Naive thymus-derived CD4-positive, alpha-beta T cell (primary cell): ENCODE measurements around the gene PTPN7. TPM values are rescaled to one million over a fixed set of nuclear protein-coding genes. Genes with fewer than 3 reads are reported as not detected.
A peak's percentile ranks its signal among the peaks of the same experiment; 100 is the strongest.

Source experiments
- ATAC-seq: fragments of 150-1000 bp; cut with Tn5 transposase; 2 replicates; pipeline ENCODE4 v1.10.0; 2021; ENCODE audit warnings: mild to moderate bottlenecking, moderate library complexity
- CTCF ChIA-PET: fragments of 350-600 bp; sonication (Branson Sonifier 250); formaldehyde crosslinking; loops from one replicate; lab custom pipeline; 2021; ENCODE audit warnings: antibody characterized with exemption; lab: Charles Lee
- POLR2A ChIA-PET: fragments of 350-600 bp; sonication (Branson Sonifier 250); formaldehyde crosslinking; loops from one replicate; lab custom pipeline; 2021; ENCODE audit warnings: antibody characterized with exemption, inconsistent platforms; lab: Charles Lee
- DNase-seq, 9 donors: peaks; one replicate each; pipeline versions ENCODE4 v3.0.0 to v3.0.0-alpha.2; 2020 to 2022; ENCODE audit warnings: mixed read lengths in 1 of 9
- H3K27ac ChIP-seq: one replicate; pipeline ENCODE4 v1.7.0; 2013; ENCODE audit warnings: mild to moderate bottlenecking, low read depth, low read length, moderate library complexity
- H3K27me3 ChIP-seq, 2 donors: one replicate each; pipeline ENCODE4 v1.7.0; 2013; ENCODE audit warnings: low read length in 2 of 2, mild to moderate bottlenecking in 2 of 2, moderate library complexity in 2 of 2; ENCODE audit not compliant: control insufficient read depth in 2 of 2, insufficient read depth in 2 of 2
- H3K36me3 ChIP-seq, 3 experiments: 1 replicate in 2 of 3; 2 replicates in 1 of 3; pipeline ENCODE4 v1.7.0; 2013; ENCODE audit warnings: low read length in 3 of 3, mild to moderate bottlenecking in 3 of 3, moderate library complexity in 1 of 3; ENCODE audit not compliant: insufficient read depth in 3 of 3, control insufficient read depth in 2 of 3
- H3K4me1 ChIP-seq, 2 donors: one replicate each; pipeline ENCODE4 v1.7.0; 2013; ENCODE audit warnings: low read length in 2 of 2, mild to moderate bottlenecking in 2 of 2, moderate library complexity in 1 of 2; ENCODE audit not compliant: control insufficient read depth in 2 of 2, insufficient read depth in 2 of 2
- H3K4me3 ChIP-seq: 2 replicates; pipeline ENCODE4 v1.7.0; 2013; ENCODE audit warnings: mild to moderate bottlenecking, low read length
- H3K9me3 ChIP-seq, 3 experiments: 1 replicate in 2 of 3; 2 replicates in 1 of 3; pipeline ENCODE4 v1.7.0; 2013; ENCODE audit warnings: low read length in 3 of 3; ENCODE audit not compliant: control insufficient read depth in 2 of 3
- H3K27ac Mint-ChIP-seq, 9 donors: one replicate each; pipeline ENCODE4 v1.8.0; 2020 to 2022; ENCODE audit warnings: mixed read lengths in 9 of 9, mild to moderate bottlenecking in 8 of 9, moderate library complexity in 5 of 9, inconsistent platforms in 2 of 9
- H3K27me3 Mint-ChIP-seq, 5 donors: one replicate each; pipeline ENCODE4 v1.8.0; 2021 to 2022; ENCODE audit warnings: mixed read lengths in 5 of 5, mild to moderate bottlenecking in 1 of 5
- H3K36me3 Mint-ChIP-seq, 5 donors: one replicate each; pipeline ENCODE4 v1.8.0; 2020 to 2022; ENCODE audit warnings: mixed read lengths in 5 of 5, mild to moderate bottlenecking in 3 of 5, inconsistent platforms in 1 of 5
- H3K4me1 Mint-ChIP-seq, 7 donors: one replicate each; pipeline ENCODE4 v1.8.0; 2020 to 2022; ENCODE audit warnings: mixed read lengths in 7 of 7, mild to moderate bottlenecking in 3 of 7, inconsistent platforms in 1 of 7
- H3K4me3 Mint-ChIP-seq, 10 donors: one replicate each; pipeline ENCODE4 v1.8.0; 2020 to 2022; ENCODE audit warnings: mild to moderate bottlenecking in 10 of 10, mixed read lengths in 10 of 10, moderate library complexity in 6 of 10, inconsistent platforms in 2 of 10
- H3K9me3 Mint-ChIP-seq, 11 donors: one replicate each; pipeline ENCODE4 v1.8.0; 2020 to 2022; ENCODE audit warnings: mixed read lengths in 11 of 11, mild to moderate bottlenecking in 4 of 11, inconsistent platforms in 1 of 11, moderate library complexity in 1 of 11
- intact Hi-C, 2 donors: fragments of 100-400 bp; cut with micrococcal nuclease; formaldehyde crosslinking; loops; one replicate each; pipeline ENCODE4 v1.15.1; 2023
- polyA plus RNA-seq, 2 donors: library from polyadenylated mRNA; unstranded; fragments of 300-500 nt; fragmentation: Illumina TruSeq; gene quantifications; one replicate each; pipeline ENCODE4 v1.2.3, GENCODE V29; 2021
- total RNA-seq, 6 experiments: library from RNA in 5 of 6; stranded (reverse) in 5 of 6; gene quantifications; 1 replicate in 5 of 6; 2 replicates in 1 of 6; pipeline ENCODE4 v1.2.3 and lab custom pipeline; 2021 to 2026

The PTPN7 gene
- total and polyA plus RNA-seq, 7 experiments from 2014 or later = 40.4 to 258 (median 78.6) TPM

GRCh38 chr1:202154766-202155477, 5.5 kb downstream of the PTPN7 start:
- no peaks in the 10 kb centered on the region for H3K9me3 Mint-ChIP-seq
- H3K36me3 ChIP-seq = peaks cover 27 to 81% (median 45%) of the 10 kb centered on the region in 3 experiments
- no peaks in the 10 kb centered on the region for H3K9me3 ChIP-seq
- H3K27me3 ChIP-seq = no peaks in the 10 kb centered on the region
- ATAC-seq (peak; percentile 85), DNase-seq (peak in 5 of 9 donors; percentile 45 to 52 (median 48))
- peaks cover 28 to 58% (median 51%) of the 10 kb centered on the region in 7 donors for H3K4me1 Mint-ChIP-seq
- peaks cover 19 to 58% (median 25%) of the 10 kb centered on the region in 5 donors for H3K36me3 Mint-ChIP-seq
- ChIA-PET CTCF (interaction anchor here (0.6 to 2.7 kb wide), 14 partner anchors 8 to 1880 kb away, joined by 3 to 19 read pairs (median 5); partner anchors contain the start of gene LGR6), POLR2A (interaction anchor here (0.8 to 3.3 kb wide), 3 partner anchors 8 to 12 kb away, joined by 3 to 12 read pairs (median 6); no protein-coding TSS in a partner anchor)
- peak overlapping the region; percentile 47 for H3K27ac ChIP-seq
- H3K4me1 ChIP-seq = peaks cover 29 to 35% of the 10 kb centered on the region in 2 donors
- peak overlapping the region in 2 of 10 donors; percentile 1 to 46 for H3K4me3 Mint-ChIP-seq
- H3K27me3 Mint-ChIP-seq = no peaks in the 10 kb centered on the region
- no peak overlapping the region for H3K4me3 ChIP-seq
- intact Hi-C loops = loop anchor here (1.0 to 5.0 kb wide), 6 partner anchors 9 to 732 kb away; partner anchors contain the start of genes ARL8A (in 1 of the 2) and RABIF (in 1 of the 2)
- H3K27ac Mint-ChIP-seq = peak overlapping the region; percentile 17 to 87 (median 67)

GRCh38 chr1:202154148-202154765, 6.1 kb downstream of the PTPN7 start:
- CTCF ChIA-PET = interaction anchor here (0.6 to 2.7 kb wide), 12 partner anchors 8 to 1881 kb away, joined by 3 to 19 read pairs (median 6); partner anchors contain the start of gene LGR6
- Histone ChIP-seq H3K9me3 (no peaks in the 10 kb centered on the region), H3K27me3 (no peaks in the 10 kb centered on the region), H3K36me3 (peaks cover 27 to 87% (median 45%) of the 10 kb centered on the region in 3 experiments), H3K27ac (peak overlapping the region; percentile 47), H3K4me1 (peaks cover 26 to 32% of the 10 kb centered on the region in 2 donors), H3K4me3 (no peak overlapping the region)
- POLR2A ChIA-PET = interaction anchor here (3.3 kb wide), 1 partner anchor 9 kb away, joined by 12 read pairs; no protein-coding TSS in a partner anchor
- Mint-ChIP-seq H3K27ac (peak overlapping the region; percentile 17 to 87 (median 67)), H3K36me3 (peaks cover 19 to 52% (median 25%) of the 10 kb centered on the region in 5 donors), H3K4me1 (peaks cover 23 to 51% (median 47%) of the 10 kb centered on the region in 7 donors), H3K4me3 (no peak overlapping the region), H3K27me3 (no peaks in the 10 kb centered on the region), H3K9me3 (no peaks in the 10 kb centered on the region)
- DNase-seq (no peak), ATAC-seq (no peak)
- intact Hi-C loops = loop anchor here (1.0 to 2.0 kb wide), 2 partner anchors 10 to 17 kb away; partner anchors contain the start of gene ARL8A (in 1 of the 2)

GRCh38 chr1:202153284-202153683, 7.1 kb downstream of the PTPN7 start:
- peaks cover 13 to 44% (median 37%) of the 10 kb centered on the region in 7 donors for H3K4me1 Mint-ChIP-seq

GRCh38 chr1:202152399-202152798, 8.0 kb downstream of the PTPN7 start:
- Mint-ChIP-seq H3K27ac (peak overlapping the region in 2 of 9 donors; percentile 12 to 28), H3K36me3 (peaks cover 19 to 47% (median 30%) of the 10 kb centered on the region in 5 donors), H3K4me3 (no peak overlapping the region), H3K4me1 (peaks cover 8 to 40% (median 28%) of the 10 kb centered on the region in 7 donors), H3K27me3 (no peaks in the 10 kb centered on the region), H3K9me3 (no peaks in the 10 kb centered on the region)
- H3K4me1 ChIP-seq = peaks cover 8 to 13% of the 10 kb centered on the region in 2 donors
- no peaks in the 10 kb centered on the region for H3K9me3 ChIP-seq
- H3K27me3 ChIP-seq = no peaks in the 10 kb centered on the region
- ATAC-seq = no peak
- POLR2A ChIA-PET = interaction anchor here (1.3 to 3.3 kb wide), 2 partner anchors 8 to 11 kb away, joined by 3 to 12 read pairs; partner anchors contain the start of gene PTPN7
- DNase-seq = no peak
- H3K27ac ChIP-seq = no peak overlapping the region
- peaks cover 27 to 96% (median 45%) of the 10 kb centered on the region in 3 experiments for H3K36me3 ChIP-seq
- intact Hi-C loops = no loop called here
- CTCF ChIA-PET = interaction anchor here (1.5 kb wide), 1 partner anchor 8 kb away, joined by 4 read pairs; the partner anchor contains the start of gene PTPN7
- H3K4me3 ChIP-seq = no peak overlapping the region

More at GRCh38 chr1:202153284-202153683, 7.1 kb downstream of the PTPN7 start:
- Histone ChIP-seq H3K27me3 (no peaks in the 10 kb centered on the region), H3K4me3 (no peak overlapping the region), H3K36me3 (peaks cover 27 to 96% (median 45%) of the 10 kb centered on the region in 3 experiments), H3K27ac (no peak overlapping the region), H3K9me3 (no peaks in the 10 kb centered on the region), H3K4me1 (peaks cover 17 to 22% of the 10 kb centered on the region in 2 donors)
- no peaks in the 10 kb centered on the region for H3K27me3 Mint-ChIP-seq
- H3K27ac Mint-ChIP-seq = peak overlapping the region in 5 of 9 donors; percentile 6 to 53 (median 33)
- CTCF ChIA-PET = interaction anchor here (1.4 kb wide), 1 partner anchor 10 kb away, joined by 4 read pairs; no protein-coding TSS in a partner anchor
- DNase-seq (no peak), ATAC-seq (no peak)
- no peak overlapping the region for H3K4me3 Mint-ChIP-seq
- no peaks in the 10 kb centered on the region for H3K9me3 Mint-ChIP-seq
- POLR2A ChIA-PET = interaction anchor here (3.3 kb wide), 1 partner anchor 10 kb away, joined by 12 read pairs; no protein-coding TSS in a partner anchor
- intact Hi-C loops = no loop called here
- H3K36me3 Mint-ChIP-seq = peaks cover 19 to 47% (median 25%) of the 10 kb centered on the region in 5 donors

- no peak for ATAC-seq
- POLR2A ChIA-PET = interaction anchor here (0.6 kb wide), 1 partner anchor 8 kb away, joined by 3 read pairs; no protein-coding TSS in a partner anchor
These were observed 9.4 kb downstream of the PTPN7 start for GRCh38 chr1:202151045-202151444.

GRCh38 chr1:202150602-202151001, 9.8 kb downstream of the PTPN7 start:
- ChIA-PET POLR2A (interaction anchor here (0.6 kb wide), 1 partner anchor 9 kb away, joined by 3 read pairs; no protein-coding TSS in a partner anchor), CTCF (no interaction called here)
- H3K4me1 ChIP-seq = no peaks in the 10 kb centered on the region

More at GRCh38 chr1:202151045-202151444, 9.4 kb downstream of the PTPN7 start:
- H3K4me1 ChIP-seq = peaks cover 0 to 3% of the 10 kb centered on the region in 2 donors
- DNase-seq = no peak
- CTCF ChIA-PET = interaction anchor here (1.5 kb wide), 1 partner anchor 9 kb away, joined by 4 read pairs; the partner anchor contains the start of gene PTPN7
- intact Hi-C loops = no loop called here
- H3K36me3 ChIP-seq = peaks cover 27 to 91% (median 45%) of the 10 kb centered on the region in 3 experiments
- peaks cover 8 to 39% (median 20%) of the 10 kb centered on the region in 7 donors for H3K4me1 Mint-ChIP-seq
- H3K27ac ChIP-seq = no peak overlapping the region
- H3K36me3 Mint-ChIP-seq = peaks cover 19 to 42% (median 27%) of the 10 kb centered on the region in 5 donors
- no peaks in the 10 kb centered on the region for H3K27me3 ChIP-seq
- no peak overlapping the region for H3K4me3 Mint-ChIP-seq
- H3K4me3 ChIP-seq = no peak overlapping the region
- H3K9me3 ChIP-seq = no peaks in the 10 kb centered on the region
- peak overlapping the region in 8 of 9 donors; percentile 44 to 87 (median 66) for H3K27ac Mint-ChIP-seq
- no peaks in the 10 kb centered on the region for H3K9me3 Mint-ChIP-seq
- no peaks in the 10 kb centered on the region for H3K27me3 Mint-ChIP-seq

More at GRCh38 chr1:202150602-202151001, 9.8 kb downstream of the PTPN7 start:
- intact Hi-C loops = no loop called here
- Mint-ChIP-seq H3K4me1 (peaks cover 8 to 38% (median 16%) of the 10 kb centered on the region in 7 donors), H3K9me3 (no peaks in the 10 kb centered on the region), H3K4me3 (no peak overlapping the region), H3K27ac (peak overlapping the region in 8 of 9 donors; percentile 44 to 87 (median 66)), H3K36me3 (peaks cover 19 to 41% (median 27%) of the 10 kb centered on the region in 5 donors), H3K27me3 (no peaks in the 10 kb centered on the region)
- no peak overlapping the region for H3K4me3 ChIP-seq
- no peak for ATAC-seq
- no peak overlapping the region for H3K27ac ChIP-seq
- H3K27me3 ChIP-seq = no peaks in the 10 kb centered on the region
- DNase-seq = no peak
- H3K9me3 ChIP-seq = no peaks in the 10 kb centered on the region
- peaks cover 26 to 88% (median 45%) of the 10 kb centered on the region in 3 experiments for H3K36me3 ChIP-seq
